SK-N-SH treated with all-trans-retinoic acid at 6 μM for 48 hours (cell line): ENCODE measurements around the gene CAMK2A.

ENCODE experiments used
- ATAC-seq: fragments of 200-7000 bp; cut with Tn5 transposase; 3 replicates; pipeline ENCODE4 v1.9.1; 2020; ENCODE audit warnings: mild to moderate bottlenecking, moderate library complexity
- ARNTL ChIP-seq: fragments of 450-650 bp; formaldehyde crosslinking; IDR thresholded peaks from 2 replicates; pipeline ENCODE4 v1.5.0; 2020; ENCODE audit warnings: low read depth, mild to moderate bottlenecking, moderate library complexity, borderline replicate concordance
- PPARA ChIP-seq: fragments of 250-450 bp; sonication (Bioruptor Pico); IDR thresholded peaks from 2 replicates; pipeline ENCODE4 v1.5.0; 2020; ENCODE audit warnings: mild to moderate bottlenecking, borderline replicate concordance
- RARB ChIP-seq: fragments of 250-450 bp; sonication (Bioruptor Pico); IDR thresholded peaks from 2 replicates; pipeline ENCODE4 v1.8.0; 2021; ENCODE audit warnings: mild to moderate bottlenecking, moderate library complexity
- ZC3H10 ChIP-seq: fragments of 250-450 bp; sonication (Bioruptor Pico); IDR thresholded peaks from 2 replicates; pipeline ENCODE4 v1.5.1; 2021; ENCODE audit warnings: mild to moderate bottlenecking, moderate library complexity
- ZFP30 ChIP-seq: fragments of 450-650 bp; formaldehyde crosslinking; IDR thresholded peaks from 2 replicates; pipeline ENCODE4 v1.5.0; 2022; ENCODE audit warnings: mild to moderate bottlenecking, moderate library complexity
- ZNF70 ChIP-seq: fragments of 450-650 bp; formaldehyde crosslinking; IDR thresholded peaks from 2 replicates; pipeline ENCODE4 v1.5.0; 2020; ENCODE audit warnings: mild to moderate bottlenecking, moderate library complexity
- TF ChIP-seq, protein P1 (sequence below): fragments of 250-450 bp; sonication (Bioruptor Pico); IDR thresholded peaks from 2 replicates; pipeline ENCODE4 v1.5.1; 2020; ENCODE audit warnings: low read depth, mild to moderate bottlenecking, moderate library complexity
- TF ChIP-seq, protein P2 (sequence below): fragments of 250-450 bp; sonication (Bioruptor Pico); IDR thresholded peaks from 2 replicates; pipeline ENCODE4 v1.8.0; 2021; ENCODE audit warnings: low read depth, mild to moderate bottlenecking, moderate library complexity, borderline replicate concordance
- TF ChIP-seq, protein P3 (sequence below): fragments of 250-450 bp; sonication (Bioruptor Pico); IDR thresholded peaks from 2 replicates; pipeline ENCODE4 v1.5.0; 2020; ENCODE audit warnings: mild to moderate bottlenecking, moderate library complexity
- TF ChIP-seq, protein P4 (sequence below): fragments of 250-450 bp; sonication (Bioruptor Pico); IDR thresholded peaks from 2 replicates; pipeline ENCODE4 v1.5.1; 2021; ENCODE audit warnings: mild to moderate bottlenecking, moderate library complexity
- TF ChIP-seq, protein P5 (sequence below): fragments of 250-450 bp; sonication (Bioruptor Pico); IDR thresholded peaks from 2 replicates; pipeline ENCODE4 v1.8.0; 2020; ENCODE audit warnings: mild to moderate bottlenecking, moderate library complexity, borderline replicate concordance

The CAMK2A gene

DNA sequence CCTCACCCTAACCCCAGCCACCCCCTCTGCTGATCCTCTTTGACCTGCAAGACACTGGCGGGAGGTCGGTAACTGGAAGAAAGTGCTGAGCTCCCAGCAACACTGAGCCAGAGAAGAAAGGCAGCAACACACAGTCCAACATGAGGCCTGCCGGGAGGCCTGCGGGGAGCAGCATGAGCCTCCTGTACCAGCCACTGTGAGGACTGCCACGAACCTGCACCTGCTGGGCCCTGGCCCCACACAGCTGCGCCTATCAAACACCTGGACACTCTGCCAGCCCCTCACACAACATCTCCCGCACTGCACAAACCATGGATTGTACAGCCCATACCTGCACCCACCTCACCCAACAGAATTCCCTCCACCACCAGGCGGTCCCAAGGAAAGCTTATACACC, 18.3 kb downstream of the CAMK2A start (continued):
- TF ChIP-seq, protein P1, sequence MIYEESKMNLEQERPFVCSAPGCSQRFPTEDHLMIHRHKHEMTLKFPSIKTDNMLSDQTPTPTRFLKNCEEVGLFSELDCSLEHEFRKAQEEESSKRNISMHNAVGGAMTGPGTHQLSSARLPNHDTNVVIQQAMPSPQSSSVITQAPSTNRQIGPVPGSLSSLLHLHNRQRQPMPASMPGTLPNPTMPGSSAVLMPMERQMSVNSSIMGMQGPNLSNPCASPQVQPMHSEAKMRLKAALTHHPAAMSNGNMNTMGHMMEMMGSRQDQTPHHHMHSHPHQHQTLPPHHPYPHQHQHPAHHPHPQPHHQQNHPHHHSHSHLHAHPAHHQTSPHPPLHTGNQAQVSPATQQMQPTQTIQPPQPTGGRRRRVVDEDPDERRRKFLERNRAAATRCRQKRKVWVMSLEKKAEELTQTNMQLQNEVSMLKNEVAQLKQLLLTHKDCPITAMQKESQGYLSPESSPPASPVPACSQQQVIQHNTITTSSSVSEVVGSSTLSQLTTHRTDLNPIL (CRISPR knock-in tag): no peak
- TF ChIP-seq, all 23 proteins: peak for 0

DNA sequence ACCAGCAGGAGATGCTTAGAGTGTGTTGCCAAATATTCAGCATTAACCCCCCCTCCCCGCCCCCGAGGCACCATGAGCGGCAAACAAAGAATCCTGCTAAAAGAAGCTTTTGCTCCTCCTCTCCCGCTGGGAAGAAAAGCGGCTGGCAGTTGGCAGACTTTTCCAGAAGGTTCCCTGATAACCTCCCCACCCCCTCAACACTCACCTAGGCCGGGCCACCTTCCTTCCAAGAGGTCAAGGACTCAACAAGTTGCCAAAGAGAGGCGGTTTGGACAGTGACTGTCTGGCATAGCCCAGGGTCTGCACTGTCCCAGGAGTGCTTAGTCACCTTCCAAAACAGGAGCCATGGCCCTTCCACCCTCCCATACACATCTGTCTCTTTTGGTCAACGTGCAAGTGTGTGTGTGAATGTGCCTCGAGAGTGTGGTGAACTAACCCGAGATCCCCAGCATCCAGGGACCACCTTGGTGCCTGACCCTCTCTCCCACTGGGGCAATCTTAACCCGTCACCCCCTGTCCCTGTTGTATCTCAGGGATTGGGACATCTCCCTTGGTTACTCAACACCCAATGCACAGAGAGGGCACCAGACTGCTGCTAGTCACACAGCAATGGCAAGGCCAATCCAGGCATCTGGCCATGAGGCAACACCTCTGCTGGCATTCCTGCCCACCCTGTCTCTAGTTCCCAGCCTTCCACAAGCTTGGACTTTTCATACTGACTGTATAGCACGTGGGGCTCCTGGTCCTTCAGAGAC, 18.9 kb downstream of the CAMK2A start:
- no peak for ATAC-seq
- TF ChIP-seq ARNTL: no peak
- TF ChIP-seq, protein P2, sequence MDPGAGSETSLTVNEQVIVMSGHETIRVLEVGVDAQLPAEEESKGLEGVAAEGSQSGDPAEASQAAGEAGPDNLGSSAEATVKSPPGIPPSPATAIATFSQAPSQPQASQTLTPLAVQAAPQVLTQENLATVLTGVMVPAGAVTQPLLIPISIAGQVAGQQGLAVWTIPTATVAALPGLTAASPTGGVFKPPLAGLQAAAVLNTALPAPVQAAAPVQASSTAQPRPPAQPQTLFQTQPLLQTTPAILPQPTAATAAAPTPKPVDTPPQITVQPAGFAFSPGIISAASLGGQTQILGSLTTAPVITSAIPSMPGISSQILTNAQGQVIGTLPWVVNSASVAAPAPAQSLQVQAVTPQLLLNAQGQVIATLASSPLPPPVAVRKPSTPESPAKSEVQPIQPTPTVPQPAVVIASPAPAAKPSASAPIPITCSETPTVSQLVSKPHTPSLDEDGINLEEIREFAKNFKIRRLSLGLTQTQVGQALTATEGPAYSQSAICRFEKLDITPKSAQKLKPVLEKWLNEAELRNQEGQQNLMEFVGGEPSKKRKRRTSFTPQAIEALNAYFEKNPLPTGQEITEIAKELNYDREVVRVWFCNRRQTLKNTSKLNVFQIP (CRISPR knock-in tag): no peak
- TF ChIP-seq, protein P3, sequence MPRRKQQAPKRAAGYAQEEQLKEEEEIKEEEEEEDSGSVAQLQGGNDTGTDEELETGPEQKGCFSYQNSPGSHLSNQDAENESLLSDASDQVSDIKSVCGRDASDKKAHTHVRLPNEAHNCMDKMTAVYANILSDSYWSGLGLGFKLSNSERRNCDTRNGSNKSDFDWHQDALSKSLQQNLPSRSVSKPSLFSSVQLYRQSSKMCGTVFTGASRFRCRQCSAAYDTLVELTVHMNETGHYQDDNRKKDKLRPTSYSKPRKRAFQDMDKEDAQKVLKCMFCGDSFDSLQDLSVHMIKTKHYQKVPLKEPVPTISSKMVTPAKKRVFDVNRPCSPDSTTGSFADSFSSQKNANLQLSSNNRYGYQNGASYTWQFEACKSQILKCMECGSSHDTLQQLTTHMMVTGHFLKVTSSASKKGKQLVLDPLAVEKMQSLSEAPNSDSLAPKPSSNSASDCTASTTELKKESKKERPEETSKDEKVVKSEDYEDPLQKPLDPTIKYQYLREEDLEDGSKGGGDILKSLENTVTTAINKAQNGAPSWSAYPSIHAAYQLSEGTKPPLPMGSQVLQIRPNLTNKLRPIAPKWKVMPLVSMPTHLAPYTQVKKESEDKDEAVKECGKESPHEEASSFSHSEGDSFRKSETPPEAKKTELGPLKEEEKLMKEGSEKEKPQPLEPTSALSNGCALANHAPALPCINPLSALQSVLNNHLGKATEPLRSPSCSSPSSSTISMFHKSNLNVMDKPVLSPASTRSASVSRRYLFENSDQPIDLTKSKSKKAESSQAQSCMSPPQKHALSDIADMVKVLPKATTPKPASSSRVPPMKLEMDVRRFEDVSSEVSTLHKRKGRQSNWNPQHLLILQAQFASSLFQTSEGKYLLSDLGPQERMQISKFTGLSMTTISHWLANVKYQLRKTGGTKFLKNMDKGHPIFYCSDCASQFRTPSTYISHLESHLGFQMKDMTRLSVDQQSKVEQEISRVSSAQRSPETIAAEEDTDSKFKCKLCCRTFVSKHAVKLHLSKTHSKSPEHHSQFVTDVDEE (CRISPR knock-in tag): no peak

DNA sequence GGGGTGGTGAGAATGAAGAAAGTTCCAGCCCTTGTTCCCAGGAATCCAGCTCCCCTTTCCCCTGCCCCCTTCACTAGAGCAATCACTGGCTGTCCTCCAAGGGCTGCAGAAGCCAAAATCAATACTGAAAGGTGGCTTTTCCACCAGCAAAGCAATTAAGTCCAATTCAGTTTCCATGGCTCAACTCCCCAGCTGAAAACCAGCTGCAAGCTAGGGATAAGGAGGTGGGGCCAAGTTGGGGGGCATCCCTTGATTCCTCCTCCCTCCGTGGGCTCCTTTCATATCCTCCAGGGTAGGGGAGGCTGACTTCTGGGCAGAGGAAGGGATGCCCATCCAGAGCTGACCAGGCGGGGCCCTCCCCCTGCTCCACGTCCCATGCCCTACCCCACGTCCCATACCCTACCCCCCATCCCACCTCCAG, 22.7 kb downstream of the CAMK2A start:
- TF ChIP-seq, protein P4, sequence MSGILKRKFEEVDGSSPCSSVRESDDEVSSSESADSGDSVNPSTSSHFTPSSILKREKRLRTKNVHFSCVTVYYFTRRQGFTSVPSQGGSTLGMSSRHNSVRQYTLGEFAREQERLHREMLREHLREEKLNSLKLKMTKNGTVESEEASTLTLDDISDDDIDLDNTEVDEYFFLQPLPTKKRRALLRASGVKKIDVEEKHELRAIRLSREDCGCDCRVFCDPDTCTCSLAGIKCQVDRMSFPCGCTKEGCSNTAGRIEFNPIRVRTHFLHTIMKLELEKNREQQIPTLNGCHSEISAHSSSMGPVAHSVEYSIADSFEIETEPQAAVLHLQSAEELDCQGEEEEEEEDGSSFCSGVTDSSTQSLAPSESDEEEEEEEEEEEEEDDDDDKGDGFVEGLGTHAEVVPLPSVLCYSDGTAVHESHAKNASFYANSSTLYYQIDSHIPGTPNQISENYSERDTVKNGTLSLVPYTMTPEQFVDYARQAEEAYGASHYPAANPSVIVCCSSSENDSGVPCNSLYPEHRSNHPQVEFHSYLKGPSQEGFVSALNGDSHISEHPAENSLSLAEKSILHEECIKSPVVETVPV (CRISPR knock-in tag): no peak
- TF ChIP-seq RARB (CRISPR knock-in tag) (no peak), ZNF70 (CRISPR knock-in tag) (no peak), ZC3H10 (CRISPR knock-in tag) (no peak), ZFP30 (CRISPR knock-in tag) (no peak), ARNTL (no peak), PPARA (CRISPR knock-in tag) (no peak)
- TF ChIP-seq, protein P3 (CRISPR knock-in tag): no peak
- TF ChIP-seq, protein P5, sequence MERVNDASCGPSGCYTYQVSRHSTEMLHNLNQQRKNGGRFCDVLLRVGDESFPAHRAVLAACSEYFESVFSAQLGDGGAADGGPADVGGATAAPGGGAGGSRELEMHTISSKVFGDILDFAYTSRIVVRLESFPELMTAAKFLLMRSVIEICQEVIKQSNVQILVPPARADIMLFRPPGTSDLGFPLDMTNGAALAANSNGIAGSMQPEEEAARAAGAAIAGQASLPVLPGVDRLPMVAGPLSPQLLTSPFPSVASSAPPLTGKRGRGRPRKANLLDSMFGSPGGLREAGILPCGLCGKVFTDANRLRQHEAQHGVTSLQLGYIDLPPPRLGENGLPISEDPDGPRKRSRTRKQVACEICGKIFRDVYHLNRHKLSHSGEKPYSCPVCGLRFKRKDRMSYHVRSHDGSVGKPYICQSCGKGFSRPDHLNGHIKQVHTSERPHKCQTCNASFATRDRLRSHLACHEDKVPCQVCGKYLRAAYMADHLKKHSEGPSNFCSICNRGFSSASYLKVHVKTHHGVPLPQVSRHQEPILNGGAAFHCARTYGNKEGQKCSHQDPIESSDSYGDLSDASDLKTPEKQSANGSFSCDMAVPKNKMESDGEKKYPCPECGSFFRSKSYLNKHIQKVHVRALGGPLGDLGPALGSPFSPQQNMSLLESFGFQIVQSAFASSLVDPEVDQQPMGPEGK (CRISPR knock-in tag): no peak
- TF ChIP-seq, protein P1 (CRISPR knock-in tag): no peak
- no peak for ATAC-seq
